HG02759 (cell line): ENCODE results near the gene ARHGEF6.
"Not testable (repeated sequence)": the region's sequence is repeated elsewhere in the genome, so short reads cannot be mapped to it uniquely, and the experiment has no call there.

Experiments used
- ATAC-seq: cut with Tn5 transposase; IDR thresholded peaks from one replicate; pipeline ENCODE4 v1.9.1; 2021; ENCODE audit warnings: mild to moderate bottlenecking, moderate library complexity; ENCODE audit not compliant: unreplicated experiment

ARHGEF6 gene, protein sequence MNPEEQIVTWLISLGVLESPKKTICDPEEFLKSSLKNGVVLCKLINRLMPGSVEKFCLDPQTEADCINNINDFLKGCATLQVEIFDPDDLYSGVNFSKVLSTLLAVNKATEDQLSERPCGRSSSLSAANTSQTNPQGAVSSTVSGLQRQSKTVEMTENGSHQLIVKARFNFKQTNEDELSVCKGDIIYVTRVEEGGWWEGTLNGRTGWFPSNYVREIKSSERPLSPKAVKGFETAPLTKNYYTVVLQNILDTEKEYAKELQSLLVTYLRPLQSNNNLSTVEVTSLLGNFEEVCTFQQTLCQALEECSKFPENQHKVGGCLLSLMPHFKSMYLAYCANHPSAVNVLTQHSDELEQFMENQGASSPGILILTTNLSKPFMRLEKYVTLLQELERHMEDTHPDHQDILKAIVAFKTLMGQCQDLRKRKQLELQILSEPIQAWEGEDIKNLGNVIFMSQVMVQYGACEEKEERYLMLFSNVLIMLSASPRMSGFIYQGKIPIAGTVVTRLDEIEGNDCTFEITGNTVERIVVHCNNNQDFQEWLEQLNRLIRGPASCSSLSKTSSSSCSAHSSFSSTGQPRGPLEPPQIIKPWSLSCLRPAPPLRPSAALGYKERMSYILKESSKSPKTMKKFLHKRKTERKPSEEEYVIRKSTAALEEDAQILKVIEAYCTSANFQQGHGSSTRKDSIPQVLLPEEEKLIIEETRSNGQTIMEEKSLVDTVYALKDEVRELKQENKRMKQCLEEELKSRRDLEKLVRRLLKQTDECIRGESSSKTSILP

DNA sequence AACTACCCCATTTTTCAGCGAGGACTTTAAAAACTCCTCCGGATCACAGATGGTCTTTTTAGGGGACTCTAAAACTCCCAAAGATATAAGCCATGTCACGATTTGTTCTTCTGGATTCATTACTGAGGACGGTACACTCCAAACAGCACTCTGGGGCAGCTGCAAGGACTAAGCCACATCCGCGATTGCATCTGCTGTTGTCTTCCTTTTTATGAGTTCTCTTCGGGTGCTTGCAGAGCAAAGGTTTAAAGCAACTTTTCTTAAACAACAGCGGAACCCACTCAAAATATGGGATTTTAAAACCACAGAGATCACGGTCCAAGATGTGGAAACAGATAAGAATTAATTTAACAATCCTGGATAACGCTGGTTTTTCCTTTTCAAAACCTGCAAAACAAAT lies at the start of gene ARHGEF6:
Gene ARHGEF6, minus strand, starts transcription at position 170 of the 400 bp plus-strand sequence. Its CDS starts 50 bp downstream, at position 120.
- peak; percentile 62 for ATAC-seq

DNA sequence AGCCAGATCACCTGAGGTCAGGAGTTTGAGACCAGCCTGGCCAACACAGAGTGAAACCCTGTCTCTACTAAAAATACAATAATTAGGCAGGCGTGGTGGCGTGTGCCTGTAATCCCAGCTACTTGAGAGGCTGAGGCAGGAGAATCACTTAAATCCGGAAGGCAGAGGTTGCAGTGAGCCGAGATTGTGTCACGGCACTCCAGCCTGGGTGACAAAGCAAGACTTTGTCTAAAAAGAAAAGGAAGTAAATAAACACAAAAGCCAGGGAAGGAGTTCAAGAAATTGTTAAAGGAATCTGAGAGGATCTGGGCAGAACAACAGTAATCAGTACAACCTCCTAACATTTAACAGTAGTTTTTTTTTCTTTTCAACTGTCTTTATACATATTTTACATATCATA lies 48.7 kb upstream of the ARHGEF6 start:
- ATAC-seq: no peak

DNA sequence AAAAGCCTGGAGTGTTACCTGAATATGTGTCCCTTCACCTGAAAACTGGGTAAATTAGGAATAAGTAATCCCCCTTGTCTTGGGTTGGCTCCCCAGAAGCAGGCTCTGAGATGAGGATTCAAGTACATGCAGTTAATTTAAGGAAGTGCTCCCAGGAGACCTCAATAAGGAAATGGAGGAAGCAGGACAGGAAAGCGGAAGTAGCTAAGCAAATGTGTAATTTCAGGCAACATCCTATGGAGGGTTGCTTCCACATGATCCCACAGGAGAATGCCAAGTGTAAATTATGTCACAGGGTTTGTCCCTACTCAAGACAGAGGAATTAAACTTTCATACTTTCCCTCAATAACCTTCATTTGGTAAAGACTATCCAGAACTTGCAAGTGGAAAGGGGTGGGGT lies 48.1 kb upstream of the ARHGEF6 start:
- ATAC-seq: no peak

DNA sequence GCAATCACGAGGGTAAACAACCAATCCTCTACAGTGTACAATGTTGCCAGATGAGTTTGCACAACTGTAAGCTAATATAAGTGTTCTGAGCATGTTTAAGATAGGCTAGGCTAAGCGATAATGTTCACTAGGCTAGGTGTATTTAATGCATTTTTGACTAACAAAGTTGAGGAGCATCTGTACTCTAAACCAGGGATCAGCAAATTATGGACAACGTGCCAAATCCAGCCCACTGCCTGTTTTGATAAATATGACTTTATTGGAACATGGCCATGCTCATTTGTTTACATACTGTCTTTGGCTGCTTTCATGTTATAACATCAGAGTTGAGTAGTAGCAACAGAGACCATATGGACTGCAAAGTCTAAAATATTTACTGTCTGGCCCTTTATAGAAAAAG lies 46.3 kb upstream of the ARHGEF6 start:
- no peak for ATAC-seq

DNA sequence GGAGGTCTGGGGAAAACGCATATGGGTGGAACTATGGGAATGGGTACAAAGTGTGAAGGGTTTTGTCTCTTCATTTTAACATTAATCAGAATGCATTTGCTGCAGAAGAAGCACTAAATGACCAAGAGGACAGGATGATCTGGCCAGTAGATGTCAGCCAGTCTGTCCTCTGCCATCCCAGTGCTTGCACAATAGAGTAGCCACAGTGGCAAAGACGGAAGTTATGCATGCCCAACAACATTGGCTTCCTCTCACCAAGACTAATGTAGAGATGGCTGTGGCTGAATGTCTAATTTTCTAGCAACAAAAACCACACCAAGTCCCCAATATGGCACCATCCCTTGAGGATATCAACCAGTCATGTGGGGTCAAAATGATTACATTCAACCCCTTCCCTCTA lies 45.0 kb upstream of the ARHGEF6 start:
- ATAC-seq: no peak

DNA sequence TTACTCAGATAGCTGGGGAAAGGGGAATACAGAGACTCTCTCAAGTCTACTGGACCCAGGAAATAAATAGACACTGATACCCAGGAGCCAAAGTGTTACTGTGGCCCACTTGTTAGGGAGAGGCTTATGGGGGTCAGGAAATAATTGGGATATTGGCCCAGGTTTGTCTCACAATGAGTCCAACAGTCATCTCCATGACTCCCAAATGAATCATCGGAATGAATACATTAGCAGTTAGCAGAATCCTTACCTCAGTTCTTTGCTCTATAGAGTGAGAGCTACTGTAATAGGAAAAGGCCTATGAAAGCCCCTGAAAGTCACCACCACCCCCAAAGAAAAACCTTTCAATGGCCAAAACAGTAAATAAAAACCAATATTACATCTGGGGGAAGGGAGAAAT lies 42.4 kb upstream of the ARHGEF6 start:
- ATAC-seq: no peak

DNA sequence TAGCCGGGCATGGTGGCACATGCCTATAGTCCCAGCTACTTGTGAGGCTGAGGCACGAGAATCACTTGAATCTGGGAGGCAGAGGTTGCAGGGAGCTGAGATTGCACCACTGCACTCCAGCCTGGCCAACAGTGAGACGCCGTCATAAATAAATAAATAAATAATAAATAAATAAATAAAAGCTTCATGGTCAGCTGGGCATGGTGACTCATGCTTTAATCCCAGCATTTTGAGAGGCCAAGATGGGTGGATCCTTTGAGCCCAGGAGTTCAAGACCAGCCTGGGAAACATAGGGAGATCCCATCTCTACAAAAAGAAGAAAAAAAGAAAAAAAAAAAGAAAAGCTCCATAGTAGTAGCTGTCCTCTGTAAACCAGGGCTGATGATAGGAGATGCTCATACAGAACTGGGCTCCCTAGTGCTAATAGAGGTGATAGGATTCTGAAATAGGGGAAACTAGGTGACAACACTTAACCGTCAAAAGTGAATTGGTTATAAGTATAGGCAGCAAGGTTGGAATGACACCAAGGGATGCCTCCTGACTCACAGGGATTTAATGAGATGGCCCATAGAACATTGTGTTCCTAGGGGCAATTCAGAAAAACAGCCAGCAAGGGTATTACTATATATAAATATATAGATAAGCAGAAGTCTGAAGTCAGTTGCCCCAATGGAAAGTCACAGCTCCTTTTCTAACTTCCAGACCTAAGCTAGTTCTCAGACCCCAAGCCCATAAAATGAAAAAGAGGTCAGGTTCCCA lies 41.8 kb upstream of the ARHGEF6 start:
- no peak for ATAC-seq

DNA sequence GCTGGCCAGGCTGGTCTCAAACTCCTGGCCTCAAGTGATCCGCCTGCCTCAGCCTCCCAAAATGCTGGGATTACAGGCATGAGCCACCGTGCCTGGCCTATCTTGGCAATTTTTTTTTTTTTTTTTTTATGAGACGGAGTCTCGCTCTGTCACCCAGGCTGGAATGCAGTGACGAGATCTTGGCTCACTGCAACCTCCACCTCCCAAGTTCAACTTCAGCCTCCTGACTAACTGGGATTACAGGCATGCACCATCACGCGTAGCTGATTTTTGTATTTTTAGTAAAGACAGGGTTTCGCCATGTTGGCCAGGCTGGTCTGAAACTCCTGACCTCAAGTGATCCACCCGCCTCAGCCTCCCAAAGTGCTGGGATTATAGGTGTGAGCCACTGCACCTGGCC lies 39.0 kb upstream of the ARHGEF6 start:
- not testable (repeated sequence) for ATAC-seq

DNA sequence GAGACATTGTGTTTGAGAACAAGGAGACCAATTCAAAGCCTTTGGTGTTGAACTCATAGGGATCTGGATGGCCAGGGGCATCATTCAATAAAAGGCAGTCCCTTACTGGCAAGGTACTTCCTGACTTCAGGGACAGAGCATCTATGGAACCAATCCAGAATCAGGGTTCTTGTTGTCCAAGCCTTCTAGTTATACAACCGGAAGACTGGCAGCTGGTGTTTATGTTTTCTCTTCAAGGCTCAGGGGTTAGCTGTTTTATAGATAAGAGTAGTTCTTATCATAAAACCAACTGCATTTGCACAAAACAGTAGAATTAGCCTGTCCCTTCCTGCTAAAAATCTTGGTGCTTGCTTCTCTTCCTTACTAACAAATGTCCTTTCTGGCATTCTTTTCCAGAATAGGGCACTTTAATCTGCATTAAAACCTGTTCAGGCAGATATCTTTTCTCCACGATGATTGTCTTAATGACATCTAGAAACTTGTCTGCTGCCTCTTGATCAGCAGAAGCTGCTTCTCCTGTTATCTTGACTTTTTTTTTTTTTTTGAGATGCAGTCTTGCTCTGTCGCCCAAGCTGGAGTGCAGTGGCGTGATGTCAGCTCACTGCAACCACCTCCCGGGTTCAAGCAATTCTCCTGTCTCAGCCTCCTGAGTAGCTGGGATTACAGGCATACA lies 38.4 kb upstream of the ARHGEF6 start:
- no peak for ATAC-seq

DNA sequence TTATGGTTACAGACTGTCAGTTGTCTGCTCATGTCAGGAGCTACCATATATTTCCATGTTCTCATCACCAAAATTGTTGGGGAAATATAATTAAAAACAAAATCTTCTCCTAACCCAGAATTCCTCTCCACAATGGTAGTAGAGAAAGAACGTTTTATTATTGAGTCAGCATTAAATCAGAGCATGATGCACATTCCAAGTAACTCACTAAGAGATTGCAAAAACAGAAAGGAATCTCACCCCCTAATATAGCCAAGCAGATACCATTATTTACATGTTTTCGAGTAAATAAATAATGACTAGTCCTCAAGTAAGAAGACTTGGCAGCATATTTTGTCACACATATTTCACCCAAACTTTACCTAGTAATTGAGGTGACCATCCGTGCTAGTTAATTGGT lies 36.2 kb upstream of the ARHGEF6 start:
- no peak for ATAC-seq

DNA sequence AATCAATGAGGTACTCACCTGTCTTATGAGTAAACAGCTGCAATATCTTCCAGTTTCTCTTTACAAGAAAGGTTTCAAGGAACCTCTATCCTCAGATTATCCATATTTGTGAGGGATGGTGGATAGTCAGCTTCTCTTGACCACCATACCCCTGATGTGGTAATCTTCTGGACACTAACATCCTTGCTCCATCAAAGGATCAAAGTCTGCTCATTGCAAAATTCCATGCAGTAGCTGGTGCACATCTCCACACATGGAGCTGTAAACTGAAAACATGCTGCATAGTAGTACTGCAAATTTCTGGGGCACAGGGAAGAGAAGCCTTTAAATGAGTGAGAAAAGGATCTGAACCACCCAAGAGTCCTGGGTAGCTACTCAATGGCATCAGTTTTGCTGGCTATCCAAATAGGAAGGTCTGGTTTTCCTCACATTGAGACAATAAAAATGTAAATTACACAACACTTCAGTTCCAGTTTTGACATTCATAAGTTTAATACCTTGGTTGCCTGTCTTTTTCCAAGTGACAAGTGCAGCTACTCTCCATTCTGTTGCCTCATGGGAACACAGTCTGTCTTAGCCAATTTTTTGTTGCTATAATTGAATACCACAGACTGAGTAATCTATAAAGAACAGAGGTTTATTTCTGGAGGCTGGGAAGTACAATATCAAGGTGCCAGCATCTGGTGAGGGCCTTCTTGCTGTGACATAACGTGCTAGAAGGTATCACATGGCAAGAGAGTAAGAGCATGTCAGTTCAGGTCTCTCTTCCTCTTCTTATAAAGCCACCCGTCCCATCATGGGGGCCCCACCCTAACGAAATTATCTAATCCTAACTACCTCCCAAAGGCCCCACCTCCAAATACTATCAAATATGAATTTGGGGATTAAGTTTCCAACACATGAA lies 34.4 kb upstream of the ARHGEF6 start:
- no peak for ATAC-seq

DNA sequence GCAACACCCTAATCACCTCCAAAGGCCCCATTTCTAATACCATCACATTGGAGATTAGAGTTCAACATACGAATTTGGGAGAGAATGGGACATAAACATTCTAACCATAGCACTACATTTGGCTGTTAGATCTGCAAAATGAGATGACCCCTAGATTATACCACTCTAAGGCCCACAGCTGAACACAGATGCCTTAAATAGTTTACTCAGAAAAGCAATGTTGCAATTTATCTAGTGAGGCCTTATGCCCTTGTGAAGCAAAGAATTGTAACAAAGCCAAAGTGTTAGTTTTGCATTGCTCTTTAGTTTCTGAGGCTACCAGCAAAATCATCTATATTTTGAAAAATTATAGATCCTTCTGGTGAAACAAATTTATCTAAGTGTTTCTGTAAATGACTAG lies 31.6 kb upstream of the ARHGEF6 start:
- no peak for ATAC-seq

DNA sequence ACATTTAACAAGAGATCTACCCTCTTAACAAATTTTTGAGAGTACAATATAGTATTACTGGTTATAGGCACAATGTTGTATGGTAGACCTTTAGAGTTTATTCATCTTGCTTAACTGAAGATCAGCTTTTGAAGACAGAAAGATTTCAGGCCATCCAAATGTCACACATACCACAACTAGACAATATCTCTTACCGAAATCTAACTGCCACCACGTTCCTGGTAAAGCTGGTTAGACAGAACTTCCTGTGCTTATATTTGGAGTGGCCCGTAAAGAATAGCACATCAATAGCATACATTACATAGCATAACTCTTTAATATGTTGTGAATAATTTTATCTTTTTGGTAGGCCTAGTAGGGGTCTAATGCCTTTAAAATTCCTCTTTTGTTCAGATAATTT lies 29.8 kb upstream of the ARHGEF6 start:
- no peak for ATAC-seq

DNA sequence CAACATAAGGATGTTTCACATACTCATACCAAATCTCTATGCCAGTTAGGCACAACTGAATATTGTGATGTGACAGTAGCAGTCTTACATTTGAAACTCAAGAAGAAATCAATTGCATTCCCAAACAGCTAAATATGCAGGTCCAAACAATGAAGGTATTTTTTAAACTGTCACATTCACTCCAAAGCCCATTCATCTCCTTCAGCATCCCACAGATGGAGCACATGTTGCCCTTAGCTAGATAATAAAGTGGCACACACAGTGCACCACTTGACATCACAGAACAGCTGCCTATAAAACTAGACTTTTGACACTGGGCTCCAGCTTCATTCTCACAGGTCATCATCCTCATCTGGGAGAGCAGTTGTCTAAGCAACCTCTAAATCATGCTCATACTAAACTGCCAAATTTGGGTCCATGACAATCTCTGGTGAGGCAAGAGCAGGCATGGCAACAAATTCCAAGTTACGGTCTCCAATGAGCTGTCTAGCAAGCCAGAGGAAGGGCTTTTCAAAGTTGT lies 26.2 kb upstream of the ARHGEF6 start:
- ATAC-seq: no peak

DNA sequence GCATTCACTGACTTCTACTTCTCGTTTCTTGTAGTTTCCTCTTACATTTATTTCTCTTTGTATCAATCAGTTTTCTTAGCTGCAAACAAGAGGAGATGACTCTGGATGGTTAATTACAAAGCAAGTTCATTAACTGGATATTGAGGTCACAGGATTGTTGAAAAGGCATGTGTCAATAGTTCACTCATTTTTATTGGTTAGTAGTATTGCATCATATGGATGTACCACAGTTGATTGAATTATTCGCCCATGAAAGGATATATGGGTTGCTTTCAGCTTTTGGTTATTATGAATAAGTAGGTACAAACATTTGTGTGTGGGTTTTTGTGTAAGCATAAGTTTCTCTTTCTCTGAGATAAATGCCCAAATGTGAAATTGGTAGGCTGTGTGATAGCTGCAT lies 21.8 kb upstream of the ARHGEF6 start:
- ATAC-seq: no peak

DNA sequence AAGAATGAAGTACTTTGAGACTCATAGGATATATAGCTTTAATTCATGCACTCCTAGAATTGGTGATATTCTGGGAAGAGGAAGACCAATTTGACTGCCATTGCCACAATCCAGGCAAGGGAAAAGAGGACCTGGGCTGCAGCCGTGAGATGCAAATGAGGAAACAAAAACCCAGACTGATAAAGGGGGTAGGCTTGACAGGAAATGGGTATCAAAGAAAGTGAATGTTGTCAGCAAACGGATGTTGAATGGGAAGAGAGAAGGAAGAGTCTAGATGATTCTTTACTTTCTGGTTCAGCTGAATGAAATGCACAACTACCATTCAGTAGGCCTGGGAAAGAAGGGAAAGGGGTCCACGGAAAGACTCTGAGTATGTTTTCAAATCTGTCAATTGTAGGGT lies 17.1 kb upstream of the ARHGEF6 start:
- ATAC-seq: no peak

DNA sequence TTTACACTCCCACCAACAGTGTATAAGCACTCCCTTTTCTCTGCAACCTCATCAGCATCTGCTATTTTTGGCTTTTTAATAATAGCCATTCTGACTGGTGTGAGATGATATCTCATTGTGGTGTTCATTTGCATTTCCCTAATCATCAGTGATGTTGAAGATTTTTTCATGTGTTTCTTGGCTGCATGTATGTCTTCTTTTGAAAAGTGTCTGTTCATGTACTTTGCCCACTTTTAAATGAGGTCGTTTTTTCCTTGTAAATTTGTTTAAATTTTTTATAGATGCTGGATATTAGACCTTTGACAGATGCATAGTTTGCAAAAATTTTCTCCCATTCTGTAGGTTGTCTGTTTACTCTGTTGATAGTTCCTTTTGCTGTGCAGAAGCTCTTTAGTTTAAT lies 14.4 kb upstream of the ARHGEF6 start:
- not testable (repeated sequence) for ATAC-seq

DNA sequence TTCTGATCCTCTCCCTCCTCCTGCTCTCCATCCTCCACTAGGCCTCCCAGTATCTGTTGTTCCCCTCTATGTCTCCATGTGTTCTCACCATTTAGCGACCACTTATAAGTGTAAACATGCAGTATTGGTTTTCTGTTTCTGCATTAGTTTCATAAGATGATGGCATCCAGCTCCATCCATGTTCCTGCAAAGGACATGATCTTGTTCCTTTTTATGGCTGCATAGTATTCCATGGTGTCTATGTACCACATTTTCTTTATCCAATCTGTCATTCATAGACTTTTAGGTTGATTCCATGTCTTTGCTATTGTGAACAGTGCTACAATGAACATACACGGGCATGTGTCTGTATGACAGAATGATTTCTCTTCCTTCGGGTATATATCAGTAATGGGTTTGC lies 13.9 kb upstream of the ARHGEF6 start:
- ATAC-seq: not testable (repeated sequence)

DNA sequence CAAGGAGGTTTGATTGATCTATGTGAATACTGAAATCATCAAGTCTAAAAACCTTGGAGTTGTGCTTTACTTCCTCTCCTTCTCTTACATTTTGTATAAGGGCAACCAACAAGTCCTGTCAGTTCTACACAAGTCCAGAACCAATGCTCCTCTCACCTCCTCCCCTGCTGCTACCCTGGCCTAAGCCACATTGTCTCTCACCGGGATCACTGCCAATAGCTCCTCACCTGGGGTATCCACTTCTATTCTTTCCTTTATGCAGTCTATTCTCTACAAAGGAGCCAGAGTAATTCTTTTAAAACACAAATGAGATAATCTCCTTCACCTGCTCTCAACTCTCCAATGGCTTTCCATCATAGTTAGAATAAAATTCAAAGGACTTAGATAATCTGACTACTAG lies 13.3 kb upstream of the ARHGEF6 start:
- no peak for ATAC-seq

DNA sequence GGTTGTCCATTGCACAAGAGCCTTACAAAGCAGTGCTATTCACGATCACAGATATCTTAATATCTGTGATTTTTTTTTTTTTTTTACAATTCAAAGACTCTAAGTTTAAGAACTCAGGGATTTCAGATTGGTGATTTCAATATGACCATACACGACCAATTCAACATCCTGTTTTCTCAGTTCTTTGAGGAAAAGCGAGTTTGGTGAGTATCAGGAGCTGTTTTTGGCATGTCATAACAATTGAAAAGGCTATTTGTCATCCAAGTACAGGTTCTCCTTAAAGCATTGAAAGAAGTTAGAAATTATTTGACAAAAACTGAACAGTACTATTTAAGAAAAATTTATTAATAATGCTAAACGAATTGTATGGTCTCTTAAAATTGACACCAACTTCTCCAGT lies 9.1 kb upstream of the ARHGEF6 start:
- no peak for ATAC-seq
